HG03135 (cell line): ENCODE measurements around the gene ARHGAP22.

Source experiments
- ATAC-seq: cut with Tn5 transposase; IDR thresholded peaks from one replicate; pipeline ENCODE4 v1.9.1; 2021; ENCODE audit warnings: mild to moderate bottlenecking, moderate library complexity; ENCODE audit not compliant: unreplicated experiment

The ARHGAP22 gene

DNA sequence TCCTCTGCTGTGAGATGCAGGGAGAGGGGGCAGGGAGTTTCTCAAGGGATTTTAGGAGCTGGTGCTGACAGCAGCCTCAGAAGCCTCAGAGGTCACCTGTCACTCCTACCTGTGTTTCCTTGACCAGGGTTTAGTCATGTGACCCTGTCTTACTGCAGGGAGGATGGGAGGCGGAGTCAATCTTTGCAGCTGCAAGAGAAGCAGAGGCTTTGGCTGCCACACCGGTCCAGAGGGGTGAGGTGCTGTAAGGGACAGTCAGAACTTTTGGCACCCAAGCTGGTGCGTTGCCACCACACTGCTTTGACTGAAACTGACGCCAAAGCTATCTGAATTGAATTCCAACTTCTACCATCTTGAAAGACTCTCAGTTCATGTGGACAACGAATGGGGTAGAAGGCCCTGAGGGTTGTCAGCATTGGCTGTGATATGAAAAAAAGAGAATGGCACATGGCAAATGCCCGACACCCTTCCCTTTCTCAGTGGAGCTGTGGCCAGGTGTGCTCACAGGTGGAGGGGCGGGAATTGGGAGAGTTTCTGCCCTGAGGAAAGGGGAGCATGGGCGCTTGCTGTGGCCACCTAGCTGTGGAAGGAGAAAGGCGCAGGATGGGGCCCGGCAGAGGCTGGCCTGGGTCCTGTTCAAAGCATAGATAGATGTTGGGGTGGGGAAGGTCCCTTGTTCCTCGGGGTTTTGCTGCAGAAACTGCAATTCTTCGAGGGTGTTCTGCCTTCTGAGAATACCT, 69.3 kb downstream of the ARHGAP22 start:
- ATAC-seq: no peak

DNA sequence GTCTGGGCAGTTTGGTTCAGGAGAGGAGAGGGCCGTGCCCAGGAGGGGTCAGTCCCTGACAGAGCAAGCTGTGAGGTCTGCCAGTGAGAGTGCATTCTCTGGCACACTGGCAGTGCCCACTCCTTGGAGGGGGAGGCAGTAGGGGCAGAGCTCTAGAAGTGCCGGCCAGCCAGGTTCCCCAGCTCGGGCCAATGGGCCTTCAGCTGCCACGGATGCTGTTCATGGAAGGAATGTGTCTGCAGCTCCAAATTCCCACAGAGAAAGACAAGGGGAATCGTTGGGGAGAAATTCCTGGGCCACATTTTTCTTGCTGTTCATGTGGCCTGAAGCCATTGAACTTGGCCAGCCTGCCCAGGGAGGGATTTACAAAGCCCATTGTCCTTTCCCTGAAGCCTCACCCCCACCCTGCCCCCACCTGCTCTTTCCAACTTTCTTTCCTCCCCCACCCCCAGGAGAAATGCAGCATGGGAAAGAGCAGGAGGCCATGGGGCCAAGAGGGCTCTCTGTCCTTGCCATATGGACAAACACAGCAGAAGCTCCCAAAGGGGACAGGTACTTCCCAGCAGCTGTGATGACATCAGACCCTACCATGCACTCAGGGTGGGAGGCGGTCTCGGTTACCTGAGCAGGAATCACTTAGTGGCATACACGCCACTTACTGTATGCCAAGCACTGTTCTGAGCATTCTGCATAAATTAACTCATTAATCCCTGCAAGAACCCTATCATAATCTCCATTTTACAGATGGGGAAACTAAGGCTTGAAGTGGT, 70.7 kb downstream of the ARHGAP22 start:
- no peak for ATAC-seq

GRCh38 chr10:48533540-48533939, 71.3 kb downstream of the ARHGAP22 start:
- no peak for ATAC-seq

DNA sequence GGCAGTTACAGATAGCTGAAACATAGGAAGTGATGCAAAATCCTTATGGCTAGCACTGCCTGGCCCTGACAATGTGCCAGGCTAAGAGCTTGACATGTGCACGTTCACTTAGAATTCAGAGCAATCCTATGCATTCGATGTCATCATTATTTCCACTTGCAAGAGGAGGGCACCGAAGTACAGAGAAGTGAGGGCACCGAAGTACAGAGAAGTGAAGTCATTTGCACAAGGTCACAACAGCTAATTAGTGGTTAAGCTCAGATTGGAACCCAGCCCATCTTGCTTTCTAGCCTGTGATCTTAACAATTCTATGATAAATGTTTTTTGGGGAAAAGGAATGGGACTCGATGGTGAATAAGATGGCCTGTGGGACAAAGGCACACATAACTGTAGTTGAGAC, 73.4 kb downstream of the ARHGAP22 start:
- ATAC-seq: no peak

- ATAC-seq: no peak
These were observed 75.5 kb downstream of the ARHGAP22 start for GRCh38 chr10:48529331-48529730.

DNA sequence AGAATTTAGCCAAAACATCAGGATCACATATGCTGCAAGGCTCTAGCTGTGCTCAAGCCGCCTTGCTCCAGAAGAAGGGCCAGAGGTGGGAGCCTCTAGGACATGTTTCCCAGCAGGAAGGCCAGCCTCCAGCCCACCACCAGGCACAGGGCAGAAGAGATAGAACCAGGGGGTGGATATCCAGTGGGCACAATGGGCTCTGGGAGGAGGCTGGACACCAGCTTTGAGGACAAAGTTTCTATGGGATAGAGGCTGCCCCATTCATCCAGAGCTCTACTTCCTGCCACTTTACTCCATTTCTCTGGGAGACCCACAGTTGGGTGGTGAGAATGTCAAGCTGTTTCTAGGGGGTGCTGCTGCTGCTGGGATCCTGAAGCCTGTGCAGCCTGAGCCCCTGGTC, 77.1 kb downstream of the ARHGAP22 start:
- no peak for ATAC-seq

- ATAC-seq: no peak
These were observed 77.9 kb downstream of the ARHGAP22 start for GRCh38 chr10:48526846-48527505.

- ATAC-seq: no peak
These were observed 78.7 kb downstream of the ARHGAP22 start for GRCh38 chr10:48526011-48526821.

- no peak for ATAC-seq
These were observed 79.8 kb downstream of the ARHGAP22 start for GRCh38 chr10:48525113-48525512.

GRCh38 chr10:48523820-48524758, 80.8 kb downstream of the ARHGAP22 start:
- ATAC-seq: no peak

GRCh38 chr10:48523212-48523819, 81.6 kb downstream of the ARHGAP22 start:
- ATAC-seq: no peak

DNA sequence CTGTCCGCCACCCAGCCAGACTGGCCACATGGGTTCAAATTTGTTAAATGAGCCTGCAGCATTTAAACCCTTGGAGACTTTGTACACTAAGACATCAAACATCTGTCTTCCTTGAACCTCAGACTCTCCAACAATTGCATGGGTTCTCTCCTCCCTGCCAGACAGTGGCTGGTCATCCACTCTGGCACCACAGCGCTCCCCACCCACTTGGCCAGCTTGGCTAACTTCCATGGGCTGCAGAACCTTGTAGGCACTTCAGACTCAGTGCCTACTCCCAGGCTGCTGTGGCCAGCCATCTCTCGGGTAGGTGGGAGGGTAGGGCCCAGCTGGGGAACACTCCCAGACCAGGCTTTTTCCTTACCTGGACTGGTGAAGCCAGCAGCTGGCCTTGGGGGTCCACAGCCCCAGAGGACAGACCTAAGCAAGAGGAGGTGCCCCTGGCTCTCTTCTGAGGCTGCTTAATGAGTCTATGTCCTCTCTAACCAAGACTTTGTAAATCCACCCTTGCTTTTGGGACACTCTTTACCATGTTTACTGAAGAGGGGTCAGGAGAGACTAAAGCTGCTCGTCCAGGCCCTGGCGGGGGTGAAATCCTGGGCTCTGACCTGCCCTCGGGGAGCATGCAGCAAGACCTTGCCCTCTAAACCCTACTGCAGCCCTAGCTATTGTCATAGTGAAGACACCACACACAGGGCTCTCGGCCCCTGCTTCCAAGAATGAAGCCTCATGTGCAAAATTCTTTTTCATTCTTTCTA, 82.7 kb downstream of the ARHGAP22 start:
- no peak for ATAC-seq

GRCh38 chr10:48520594-48520993, 84.3 kb downstream of the ARHGAP22 start:
- ATAC-seq: no peak

- no peak for ATAC-seq
These were observed 84.7 kb downstream of the ARHGAP22 start for GRCh38 chr10:48520184-48520506.

DNA sequence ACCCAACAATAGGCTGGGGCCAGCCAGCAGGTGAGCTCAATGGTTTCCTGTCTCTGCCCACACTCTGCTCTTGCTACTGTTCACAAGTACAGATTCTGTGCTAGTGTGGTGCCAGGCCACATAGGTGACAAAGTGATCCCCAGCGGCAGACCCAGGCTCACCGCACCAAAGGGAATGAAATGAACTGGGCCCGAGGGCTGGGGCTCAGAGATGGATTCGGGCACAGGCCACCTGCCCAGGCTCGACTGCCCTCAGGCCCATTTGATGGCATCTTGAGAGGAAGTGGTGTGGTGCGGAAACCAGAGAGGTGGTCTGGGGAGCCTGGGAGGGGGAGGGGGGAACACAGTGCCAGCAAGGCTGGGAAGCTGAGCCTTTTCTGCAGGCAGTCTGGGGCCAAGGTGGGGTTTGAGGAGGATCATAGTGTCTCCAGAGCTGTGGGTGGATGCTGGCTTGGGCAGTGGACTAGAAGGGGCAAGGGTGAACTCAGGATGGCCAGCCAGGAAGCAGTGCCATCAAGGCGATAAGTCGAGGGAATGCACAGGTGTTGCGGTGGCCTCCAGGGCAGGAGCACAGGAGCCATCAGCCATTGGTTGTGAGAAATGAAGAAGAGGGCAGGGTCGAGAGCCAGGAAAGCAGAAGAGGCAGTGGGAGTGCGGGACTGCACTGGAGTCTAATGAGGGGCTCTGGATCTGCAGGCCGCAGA, 85.2 kb downstream of the ARHGAP22 start:
- no peak for ATAC-seq

GRCh38 chr10:48518986-48519385, 85.9 kb downstream of the ARHGAP22 start:
- no peak for ATAC-seq

DNA sequence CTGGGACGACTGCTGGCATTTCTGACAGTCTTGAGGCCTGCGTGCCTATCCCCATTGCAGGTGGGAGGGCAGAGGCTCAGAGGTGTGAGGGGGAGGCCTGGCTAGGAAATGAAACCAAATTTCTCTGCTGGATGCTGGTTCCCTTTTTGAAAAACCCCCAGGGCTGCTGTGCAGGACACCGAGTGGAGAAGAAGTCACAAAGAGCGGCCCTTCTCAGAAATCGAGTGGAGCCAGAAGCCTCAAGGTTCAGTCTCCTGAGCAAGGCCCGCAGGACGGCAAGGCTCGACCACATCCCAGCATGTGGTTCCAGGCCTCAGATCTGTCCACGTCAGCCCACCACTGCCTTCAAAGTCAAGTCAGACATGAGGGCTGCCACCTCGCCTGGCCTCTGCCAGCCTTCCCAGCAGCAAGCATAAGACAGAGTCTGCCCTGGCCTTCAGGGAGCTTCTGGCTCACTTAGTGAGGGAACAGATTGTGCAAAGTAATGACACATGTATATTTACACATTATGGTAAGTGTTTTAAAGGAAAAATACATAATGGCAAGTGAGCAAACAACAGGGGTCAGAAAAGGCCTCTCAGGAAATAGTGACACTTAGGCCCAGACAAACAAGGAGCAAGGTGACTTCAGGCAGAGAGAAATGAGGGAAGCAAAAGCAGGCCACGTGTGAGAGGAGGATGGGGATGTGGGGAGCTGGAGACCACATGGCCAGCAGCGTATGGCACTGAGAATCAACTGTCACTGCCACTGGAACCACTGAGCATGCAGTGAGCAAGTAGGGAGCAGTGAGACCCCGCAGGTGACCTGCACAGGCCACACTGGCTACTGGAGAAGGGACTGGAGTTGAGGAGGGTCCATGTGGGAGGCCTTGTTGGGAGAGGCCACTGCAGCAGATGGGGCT, 86.7 kb downstream of the ARHGAP22 start:
- no peak for ATAC-seq
